Measurements from ENCODE around the gene CDC42EP2. TPM values are rescaled to one million over a fixed set of nuclear protein-coding genes. Genes with fewer than 3 reads are reported as not detected.

CDC42EP2 gene
- polyA plus RNA-seq, 1 experiment, result 23.2 TPM

DNA sequence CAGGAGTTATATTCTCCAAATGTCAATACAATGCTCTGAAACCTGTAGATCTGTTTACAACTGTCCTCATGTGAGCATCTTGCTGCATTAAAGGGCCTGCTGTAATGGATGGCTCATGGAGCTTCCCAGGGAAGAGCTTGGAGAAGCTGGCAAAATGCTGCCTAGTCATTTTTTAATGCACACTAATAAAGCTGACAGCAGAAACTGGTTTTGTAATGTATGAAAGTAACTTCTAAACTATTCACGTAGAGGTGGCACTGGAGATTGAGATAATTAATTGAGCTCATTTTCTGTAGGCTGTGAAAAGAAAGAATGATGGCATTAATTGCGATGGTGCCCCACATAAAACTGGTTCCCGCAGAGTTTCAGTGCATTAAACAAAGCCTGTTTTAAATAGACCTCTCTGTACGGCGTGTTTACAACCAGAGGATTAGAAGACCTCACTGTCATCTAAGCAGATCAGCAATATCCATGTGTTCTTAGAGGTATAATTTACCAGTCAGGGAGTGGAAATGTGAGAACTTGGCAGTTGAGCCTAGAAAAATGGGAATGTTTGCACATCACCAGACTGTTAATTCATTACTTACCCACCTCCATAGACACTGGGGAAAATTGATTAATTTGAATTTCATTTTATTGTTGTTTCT is 36.9 kb upstream of the CDC42EP2 start:
- TF ChIP-seq CTCF (IDR thresholded peaks at IDR 0.05; ENCODE audit: insufficient read depth, low read depth, low read length), result no peak
- Histone ChIP-seq H3K27me3 (ENCODE audit: control insufficient read depth, insufficient read depth, low read length) (no peaks in the 10 kb centered on the region), H3K4me3 (ENCODE audit: low read depth, low read length) (no peak overlapping the region), H3K36me3 (ENCODE audit: control insufficient read depth, insufficient read depth, low read length) (no peaks in the 10 kb centered on the region; the same call in 1 of the 2 replicates)
- CTCF ChIA-PET, result interaction anchor here (0.5 to 14.0 kb wide), 10 partner anchors 9 to 74 kb away, joined by 3 to 266 read pairs (median 7); partner anchors contain the start of genes CDC42EP2 and DPF2
- POLR2A ChIA-PET, result interaction anchor here (0.6 kb wide), 1 partner anchor 155 kb away, joined by 13 read pairs; no protein-coding TSS in a partner anchor
- DNase-seq (ENCODE audit: low read depth), result no peak

DNA sequence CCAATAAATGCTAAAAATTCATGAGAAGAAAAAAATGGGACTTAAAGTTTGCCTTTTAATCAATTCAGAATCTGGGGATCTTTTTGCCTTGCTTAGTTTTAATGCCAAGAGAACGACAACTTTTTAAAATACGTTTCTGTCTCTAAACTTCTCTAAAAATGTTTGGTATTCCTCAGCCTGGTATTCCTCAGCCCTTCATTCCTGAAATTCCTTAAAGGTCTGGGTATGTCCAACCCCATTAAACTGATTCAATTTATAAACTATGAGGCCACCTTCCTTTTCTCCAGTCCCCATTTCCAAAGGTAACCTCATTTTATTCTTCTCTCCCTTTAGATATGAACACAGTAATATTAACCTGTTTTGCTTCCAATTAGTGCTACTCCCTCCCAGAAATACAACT is 36.3 kb upstream of the CDC42EP2 start:
- no peak for DNase-seq (ENCODE audit: low read depth)
- POLR2A ChIA-PET, result interaction anchor here (1.0 kb wide), 1 partner anchor 55 kb away, joined by 3 read pairs; the partner anchor contains the start of gene DPF2
- TF ChIP-seq CTCF (IDR thresholded peaks at IDR 0.05; ENCODE audit: insufficient read depth, low read depth, low read length), result no peak
- Histone ChIP-seq H3K4me3 (ENCODE audit: low read depth, low read length) (no peak overlapping the region), H3K27me3 (ENCODE audit: control insufficient read depth, insufficient read depth, low read length) (no peaks in the 10 kb centered on the region), H3K36me3 (ENCODE audit: control insufficient read depth, insufficient read depth, low read length) (no peaks in the 10 kb centered on the region; the same call in 1 of the 2 replicates)
- CTCF ChIA-PET, result interaction anchor here (1.0 to 14.0 kb wide), 7 partner anchors 9 to 52 kb away, joined by 3 to 266 read pairs (median 7); partner anchors contain the start of genes CDC42EP2 and DPF2

- Histone ChIP-seq H3K36me3 (ENCODE audit: control insufficient read depth, insufficient read depth, low read length) (no peaks in the 10 kb centered on the region; the same call in 1 of the 2 replicates), H3K4me3 (ENCODE audit: low read depth, low read length) (no peak overlapping the region), H3K27me3 (ENCODE audit: control insufficient read depth, insufficient read depth, low read length) (no peaks in the 10 kb centered on the region)
- no peak for TF ChIP-seq CTCF (IDR thresholded peaks at IDR 0.05; ENCODE audit: insufficient read depth, low read depth, low read length)
- no peak for DNase-seq (ENCODE audit: low read depth)
- ChIA-PET CTCF (interaction anchor here (1.8 to 14.0 kb wide), 5 partner anchors 10 to 51 kb away, joined by 7 to 266 read pairs (median 8); partner anchors contain the start of genes CDC42EP2 and DPF2), POLR2A (interaction anchor here (1.0 to 1.1 kb wide), 2 partner anchors 12 to 54 kb away, joined by 3 read pairs; partner anchors contain the start of gene DPF2)
These were observed 35.4 kb upstream of the CDC42EP2 start for GRCh38 chr11:65279279-65279678.

DNA sequence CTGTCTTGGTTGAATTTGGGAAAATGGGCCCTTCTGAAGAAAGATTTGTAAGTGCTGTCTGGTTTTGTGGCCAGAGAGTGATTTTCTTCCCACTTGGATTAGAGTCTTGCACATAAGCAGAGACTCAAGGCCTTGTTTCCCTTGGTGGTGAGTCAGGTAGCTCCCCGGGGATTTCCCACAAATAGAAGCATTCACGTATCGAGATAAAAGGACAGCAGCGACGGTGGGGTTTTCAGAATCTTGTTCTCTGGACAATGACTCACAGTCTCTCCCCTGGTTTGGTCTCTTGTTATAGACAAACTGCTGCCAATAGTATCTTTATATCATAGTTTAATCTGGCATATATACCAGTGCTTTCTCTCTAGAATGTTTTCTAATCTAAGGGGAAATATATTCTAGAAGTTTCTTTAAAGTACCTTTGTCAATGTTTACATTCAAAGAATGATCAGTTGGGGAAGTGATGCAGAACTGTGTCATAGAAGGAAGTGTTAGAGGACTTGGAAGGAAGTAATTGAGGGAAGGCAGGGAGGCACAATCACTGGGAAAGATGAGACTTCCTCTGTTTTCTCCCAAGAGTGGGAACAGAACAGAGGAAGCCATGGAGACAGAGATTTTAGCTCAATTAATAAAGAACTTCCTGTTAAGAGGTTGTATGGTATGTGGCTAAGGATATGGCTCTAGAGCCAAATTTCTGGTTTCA is 34.8 kb upstream of the CDC42EP2 start:
- peak; percentile 56 for DNase-seq (ENCODE audit: low read depth)
- CTCF ChIA-PET, result interaction anchor here (0.8 to 14.0 kb wide), 5 partner anchors 10 to 51 kb away, joined by 3 to 266 read pairs (median 7); partner anchors contain the start of genes CDC42EP2 and DPF2
- Histone ChIP-seq H3K4me3 (ENCODE audit: low read depth, low read length) (no peak overlapping the region), H3K27me3 (ENCODE audit: control insufficient read depth, insufficient read depth, low read length) (no peaks in the 10 kb centered on the region), H3K36me3 (ENCODE audit: control insufficient read depth, insufficient read depth, low read length) (no peaks in the 10 kb centered on the region; the same call in 1 of the 2 replicates)
- POLR2A ChIA-PET, result interaction anchor here (0.6 to 1.1 kb wide), 2 partner anchors 11 kb away, joined by 3 read pairs; no protein-coding TSS in a partner anchor
- TF ChIP-seq CTCF (IDR thresholded peaks at IDR 0.05; ENCODE audit: insufficient read depth, low read depth, low read length), result no peak

Measured in BJ (cell line).